Activated T-cell treated with anti-CD3 and anti-CD28 coated beads, Interleukin-2, amount 50 U/mL, for 1 hour (primary cell): ENCODE measurements around the gene SERTAD1.
"Not testable (repeated sequence)": the region's sequence is repeated elsewhere in the genome, so short reads cannot be mapped to it uniquely, and the experiment has no call there.

Experiments
- DNase-seq: peaks from one replicate; pipeline ENCODE4 v3.0.0-alpha.2; 2020

The SERTAD1 gene

GRCh38 chr19:40450664-40451063 lies 24.9 kb upstream of the SERTAD1 start:
- DNase-seq = no peak

- no peak for DNase-seq
Observed at GRCh38 chr19:40449506-40449905, 23.7 kb upstream of the SERTAD1 start.

GRCh38 chr19:40446263-40446784 lies 20.5 kb upstream of the SERTAD1 start:
- DNase-seq = no peak

GRCh38 chr19:40445780-40446262 lies 20.0 kb upstream of the SERTAD1 start:
- DNase-seq = no peak

GRCh38 chr19:40444825-40445312 lies 19.1 kb upstream of the SERTAD1 start:
- DNase-seq = no peak

GRCh38 chr19:40444000-40444824 lies 18.4 kb upstream of the SERTAD1 start, which contains the start of gene SERTAD3:
Gene SERTAD3, minus strand, starts transcription at chr19:40444335. Its CDS starts 2,255 bp downstream, at chr19:40442080.
- DNase-seq = peak; percentile 97

- DNase-seq = peak; percentile 96
Observed at GRCh38 chr19:40443131-40443999, 17.6 kb upstream of the SERTAD1 start.

GRCh38 chr19:40442328-40443130 lies 16.7 kb upstream of the SERTAD1 start:
- no peak for DNase-seq

- DNase-seq = no peak
Observed at GRCh38 chr19:40441719-40442253, 16.0 kb upstream of the SERTAD1 start.

GRCh38 chr19:40438284-40438683 lies 12.5 kb upstream of the SERTAD1 start:
- no peak for DNase-seq

GRCh38 chr19:40433391-40434216 lies 7.8 kb upstream of the SERTAD1 start:
- peak; percentile 57 for DNase-seq

- not testable (repeated sequence) for DNase-seq
Observed at GRCh38 chr19:40432760-40433159, 7.0 kb upstream of the SERTAD1 start.

GRCh38 chr19:40431698-40432097 lies 5.9 kb upstream of the SERTAD1 start:
- no peak for DNase-seq

- DNase-seq = not testable (repeated sequence)
Observed at GRCh38 chr19:40430242-40430641, 4.5 kb upstream of the SERTAD1 start.

- not testable (repeated sequence) for DNase-seq
Observed at GRCh38 chr19:40428197-40428596, 2.4 kb upstream of the SERTAD1 start.

GRCh38 chr19:40424637-40425449 lies 949 bp downstream of the SERTAD1 start:
- DNase-seq = peak; percentile 45

- DNase-seq = no peak
Observed at GRCh38 chr19:40423938-40424337, 1.9 kb downstream of the SERTAD1 start.

GRCh38 chr19:40422748-40423566 lies 2.8 kb downstream of the SERTAD1 start:
- DNase-seq = no peak
